Astrocyte (in vitro differentiated cells and primary cell): ENCODE results near the gene CDH23. TPM values are rescaled to one million over a fixed set of nuclear protein-coding genes. Genes with fewer than 3 reads are reported as not detected.

Source experiments
- DNase-seq: peaks from one replicate; pipeline ENCODE4 v3.0.0-alpha.2; 2010; ENCODE audit warnings: low read depth
- FAIRE-seq: peaks from 2 replicates; lab custom pipeline; 2011; peaks lifted over from hg19 to GRCh38; lab: Jason Lieb, UNC
- H2AFZ ChIP-seq: 2 replicates; pipeline ENCODE4 v1.6.0; 2012; ENCODE audit warnings: low read depth, low read length, inconsistent platforms
- H3K27ac ChIP-seq: 2 replicates; pipeline ENCODE4 v1.5.1; 2011; ENCODE audit warnings: low read depth, low read length, inconsistent platforms
- H3K27me3 ChIP-seq: 2 replicates; pipeline ENCODE4 v1.6.0; 2011; ENCODE audit warnings: low read length, inconsistent platforms; ENCODE audit not compliant: insufficient read depth
- H3K36me3 ChIP-seq: 2 replicates; pipeline ENCODE4 v1.5.1; 2011; ENCODE audit warnings: low read length, inconsistent platforms; ENCODE audit not compliant: insufficient read depth
- H3K4me1 ChIP-seq: 2 replicates; pipeline ENCODE4 v1.5.1; 2011; ENCODE audit warnings: low read length, inconsistent platforms; ENCODE audit not compliant: insufficient read depth
- H3K4me2 ChIP-seq: 2 replicates; pipeline ENCODE4 v1.6.0; 2012; ENCODE audit warnings: low read length, inconsistent platforms
- H3K4me3 ChIP-seq: 2 replicates; pipeline ENCODE4 v1.5.1; 2011; ENCODE audit warnings: low read depth, mild to moderate bottlenecking, low read length, inconsistent platforms; ENCODE audit not compliant: insufficient read depth
- H3K79me2 ChIP-seq: 2 replicates; pipeline ENCODE4 v1.6.0; 2012; ENCODE audit warnings: mild to moderate bottlenecking, low read length, inconsistent platforms; ENCODE audit not compliant: insufficient read depth
- H3K9ac ChIP-seq: 2 replicates; pipeline ENCODE4 v1.6.0; 2012; ENCODE audit warnings: mild to moderate bottlenecking, low read length, inconsistent platforms
- H3K9me3 ChIP-seq: 2 replicates; pipeline ENCODE4 v1.5.1; 2012; ENCODE audit warnings: low read depth, mild to moderate bottlenecking, low read length, inconsistent platforms; ENCODE audit not compliant: insufficient read depth
- H4K20me1 ChIP-seq: 2 replicates; pipeline ENCODE4 v1.6.0; 2012; ENCODE audit warnings: low read length, inconsistent platforms; ENCODE audit not compliant: insufficient read depth
- H3K27ac Mint-ChIP-seq: one replicate; pipeline ENCODE4 v1.8.0; 2021; ENCODE audit warnings: mild to moderate bottlenecking, mixed read lengths; ENCODE audit not compliant: unreplicated experiment
- H3K27me3 Mint-ChIP-seq: one replicate; pipeline ENCODE4 v1.8.0; 2021; ENCODE audit warnings: low read depth, mixed read lengths; ENCODE audit not compliant: unreplicated experiment
- H3K36me3 Mint-ChIP-seq: one replicate; pipeline ENCODE4 v1.8.0; 2021; ENCODE audit warnings: low read depth, mixed read lengths; ENCODE audit not compliant: unreplicated experiment
- H3K4me1 Mint-ChIP-seq: one replicate; pipeline ENCODE4 v1.8.0; 2021; ENCODE audit warnings: low read depth, mixed read lengths; ENCODE audit not compliant: unreplicated experiment
- H3K4me3 Mint-ChIP-seq: one replicate; pipeline ENCODE4 v1.8.0; 2021; ENCODE audit warnings: mild to moderate bottlenecking, moderate library complexity, mixed read lengths; ENCODE audit not compliant: unreplicated experiment
- H3K9me3 Mint-ChIP-seq: one replicate; pipeline ENCODE4 v1.8.0; 2021; ENCODE audit warnings: mild to moderate bottlenecking, mixed read lengths; ENCODE audit not compliant: unreplicated experiment
- EZH2 ChIP-seq: IDR thresholded peaks from 2 replicates; pipeline ENCODE4 v1.6.1; 2012; ENCODE audit warnings: mild to moderate bottlenecking, low read length, inconsistent platforms; ENCODE audit not compliant: insufficient read depth
- total RNA-seq: library from RNA; stranded (reverse); gene quantifications from 2 replicates; pipeline ENCODE4 v1.2.1, GENCODE V29; 2021
- TF ChIP-seq, protein P1 (sequence below): IDR thresholded peaks from 2 replicates; pipeline ENCODE4 v1.5.1; 2011; ENCODE audit warnings: low read depth, mild to moderate bottlenecking, inconsistent platforms, low read length, moderate library complexity; ENCODE audit not compliant: insufficient read depth

The CDH23 gene
- total RNA-seq, 1 donor from 2014 or later, result not detected

DNA sequence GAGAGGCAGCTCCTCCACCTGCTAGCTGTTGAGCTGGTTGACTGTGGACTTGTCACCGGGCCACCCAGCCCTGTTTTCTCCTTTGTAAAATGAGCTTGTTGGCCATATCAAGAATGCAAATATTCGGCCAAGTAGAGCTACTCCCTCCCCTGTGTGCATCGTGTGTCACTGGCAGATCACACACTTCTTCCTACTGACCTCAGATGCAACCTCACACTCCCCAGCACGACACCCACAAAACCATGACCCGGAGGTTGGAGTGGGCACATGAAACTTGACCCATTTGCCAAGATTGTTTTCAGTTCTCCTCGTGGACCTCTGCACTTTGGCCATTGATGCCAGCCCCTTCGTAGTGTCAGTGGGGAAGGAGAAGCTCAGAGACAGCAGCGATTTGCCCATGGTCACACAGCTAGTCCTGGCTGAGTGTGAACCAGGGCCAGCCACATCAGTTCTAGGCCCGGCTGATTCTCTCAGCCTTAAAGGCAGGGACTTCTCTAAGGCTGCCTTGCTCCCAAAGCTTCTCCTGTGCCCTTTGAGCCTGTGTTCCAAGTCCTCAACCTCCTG is 101.1 kb downstream of the CDH23 start:
- H3K4me1 ChIP-seq, result no peaks in the 10 kb centered on the region
- TF ChIP-seq EZH2, result no peak
- TF ChIP-seq, protein P1, sequence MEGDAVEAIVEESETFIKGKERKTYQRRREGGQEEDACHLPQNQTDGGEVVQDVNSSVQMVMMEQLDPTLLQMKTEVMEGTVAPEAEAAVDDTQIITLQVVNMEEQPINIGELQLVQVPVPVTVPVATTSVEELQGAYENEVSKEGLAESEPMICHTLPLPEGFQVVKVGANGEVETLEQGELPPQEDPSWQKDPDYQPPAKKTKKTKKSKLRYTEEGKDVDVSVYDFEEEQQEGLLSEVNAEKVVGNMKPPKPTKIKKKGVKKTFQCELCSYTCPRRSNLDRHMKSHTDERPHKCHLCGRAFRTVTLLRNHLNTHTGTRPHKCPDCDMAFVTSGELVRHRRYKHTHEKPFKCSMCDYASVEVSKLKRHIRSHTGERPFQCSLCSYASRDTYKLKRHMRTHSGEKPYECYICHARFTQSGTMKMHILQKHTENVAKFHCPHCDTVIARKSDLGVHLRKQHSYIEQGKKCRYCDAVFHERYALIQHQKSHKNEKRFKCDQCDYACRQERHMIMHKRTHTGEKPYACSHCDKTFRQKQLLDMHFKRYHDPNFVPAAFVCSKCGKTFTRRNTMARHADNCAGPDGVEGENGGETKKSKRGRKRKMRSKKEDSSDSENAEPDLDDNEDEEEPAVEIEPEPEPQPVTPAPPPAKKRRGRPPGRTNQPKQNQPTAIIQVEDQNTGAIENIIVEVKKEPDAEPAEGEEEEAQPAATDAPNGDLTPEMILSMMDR, result no peak
- no peaks in the 10 kb centered on the region for H3K9me3 ChIP-seq
- no peaks in the 10 kb centered on the region for H4K20me1 ChIP-seq
- H3K79me2 ChIP-seq, result no peaks in the 10 kb centered on the region
- H3K27me3 ChIP-seq, result peaks cover 22% of the 10 kb centered on the region
- Mint-ChIP-seq H3K36me3 (no peaks in the 10 kb centered on the region), H3K27ac (no peak overlapping the region), H3K9me3 (no peaks in the 10 kb centered on the region), H3K27me3 (peaks cover 76% of the 10 kb centered on the region), H3K4me1 (no peaks in the 10 kb centered on the region), H3K4me3 (no peak overlapping the region)
- no peak overlapping the region for H3K4me3 ChIP-seq
- no peak overlapping the region for H3K4me2 ChIP-seq
- DNase-seq (no peak), FAIRE-seq (no peak)
- H3K9ac ChIP-seq, result no peak overlapping the region
- H2AFZ ChIP-seq, result no peak overlapping the region
- no peak overlapping the region for H3K27ac ChIP-seq
- no peaks in the 10 kb centered on the region for H3K36me3 ChIP-seq

DNA sequence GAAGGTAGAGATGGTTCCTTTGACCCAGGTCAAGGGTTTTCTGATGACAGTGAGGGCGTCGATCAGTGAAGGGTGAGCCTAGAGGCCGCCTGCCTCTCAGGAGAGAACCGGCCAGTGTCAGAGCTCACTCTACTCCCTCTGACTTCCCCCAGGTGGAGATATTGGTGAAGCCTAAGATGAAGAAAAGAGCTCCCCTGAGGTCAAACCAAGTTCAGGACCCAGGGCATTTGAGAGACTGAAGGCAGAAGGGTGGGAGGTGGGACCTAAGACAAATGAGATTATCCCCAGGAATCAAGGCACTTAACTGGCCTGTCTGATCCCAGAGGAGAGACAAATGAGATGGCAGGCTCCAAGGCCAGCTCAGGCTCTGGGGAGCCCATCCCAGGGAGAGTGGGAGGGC is 104.7 kb downstream of the CDH23 start:
- DNase-seq, result no peak
- Histone ChIP-seq H3K9me3 (no peaks in the 10 kb centered on the region), H3K79me2 (no peaks in the 10 kb centered on the region), H3K27ac (no peak overlapping the region), H3K4me2 (no peak overlapping the region), H4K20me1 (no peaks in the 10 kb centered on the region), H3K9ac (no peak overlapping the region), H2AFZ (no peak overlapping the region), H3K4me1 (no peaks in the 10 kb centered on the region), H3K36me3 (no peaks in the 10 kb centered on the region), H3K27me3 (peaks cover 32% of the 10 kb centered on the region), H3K4me3 (no peak overlapping the region)
- TF ChIP-seq, protein P1, result no peak
- TF ChIP-seq EZH2, result no peak
- Mint-ChIP-seq H3K4me3 (no peak overlapping the region), H3K27me3 (peaks cover 71% of the 10 kb centered on the region), H3K9me3 (peaks cover 1% of the 10 kb centered on the region), H3K36me3 (no peaks in the 10 kb centered on the region), H3K4me1 (no peaks in the 10 kb centered on the region), H3K27ac (no peak overlapping the region)
- no peak for FAIRE-seq

DNA sequence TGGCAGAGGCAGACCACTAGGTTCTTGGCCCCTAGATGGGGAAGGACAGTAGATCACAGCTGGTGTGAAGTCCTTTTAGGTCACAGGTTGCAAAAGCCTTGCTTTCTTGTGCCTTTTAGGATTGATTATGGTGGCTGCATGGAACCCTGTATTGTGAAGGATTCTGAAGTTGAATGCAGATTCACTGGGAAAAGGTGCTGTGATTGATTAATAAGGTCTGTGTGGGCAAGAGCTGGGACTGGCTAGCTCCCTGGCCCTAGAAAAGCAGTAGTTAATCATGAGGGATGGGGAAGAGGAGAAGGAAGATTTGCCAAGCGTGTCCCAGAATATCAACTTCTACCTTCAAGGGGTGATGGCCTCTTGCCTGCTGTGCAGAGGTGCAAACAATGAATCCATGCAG is 105.5 kb downstream of the CDH23 start:
- no peak overlapping the region for H3K4me2 ChIP-seq
- no peaks in the 10 kb centered on the region for H3K79me2 ChIP-seq
- H3K27ac Mint-ChIP-seq, result no peak overlapping the region
- no peak overlapping the region for H3K27ac ChIP-seq
- no peaks in the 10 kb centered on the region for H4K20me1 ChIP-seq
- H3K36me3 Mint-ChIP-seq, result no peaks in the 10 kb centered on the region
- H2AFZ ChIP-seq, result no peak overlapping the region
- no peaks in the 10 kb centered on the region for H3K36me3 ChIP-seq
- no peak overlapping the region for H3K4me3 Mint-ChIP-seq
- TF ChIP-seq EZH2, result no peak
- TF ChIP-seq, protein P1, result no peak
- no peak overlapping the region for H3K9ac ChIP-seq
- no peak for DNase-seq
- peaks cover 30% of the 10 kb centered on the region for H3K27me3 ChIP-seq
- H3K9me3 ChIP-seq, result no peaks in the 10 kb centered on the region
- FAIRE-seq, result no peak
- H3K4me1 Mint-ChIP-seq, result no peaks in the 10 kb centered on the region
- no peaks in the 10 kb centered on the region for H3K4me1 ChIP-seq
- no peak overlapping the region for H3K4me3 ChIP-seq
- peaks cover 1% of the 10 kb centered on the region for H3K9me3 Mint-ChIP-seq
- H3K27me3 Mint-ChIP-seq, result peaks cover 69% of the 10 kb centered on the region
